Chondrocyte (in vitro differentiated cells): ENCODE data around the gene NAPEPLD. TPM values are rescaled to one million over a fixed set of nuclear protein-coding genes. Genes with fewer than 3 reads are reported as not detected.
"Not testable (repeated sequence)": the region's sequence is repeated elsewhere in the genome, so short reads cannot be mapped to it uniquely, and the experiment has no call there.

Source experiments
- DNase-seq: peaks from one replicate; pipeline ENCODE4 v3.0.0; 2021; ENCODE audit warnings: mixed read lengths, low spot score
- H3K27ac Mint-ChIP-seq: one replicate; pipeline ENCODE4 v1.8.0; 2021; ENCODE audit warnings: mild to moderate bottlenecking, moderate library complexity, mixed read lengths; ENCODE audit not compliant: unreplicated experiment
- H3K27me3 Mint-ChIP-seq: 2 replicates; pipeline ENCODE4 v1.8.0; 2021; ENCODE audit warnings: low read depth, mixed read lengths
- H3K36me3 Mint-ChIP-seq: 2 replicates; pipeline ENCODE4 v1.8.0; 2021; ENCODE audit warnings: low read depth, mixed read lengths
- H3K4me1 Mint-ChIP-seq: 2 replicates; pipeline ENCODE4 v1.8.0; 2021; ENCODE audit warnings: low read depth, mild to moderate bottlenecking, mixed read lengths
- H3K4me3 Mint-ChIP-seq: one replicate; pipeline ENCODE4 v1.8.0; 2021; ENCODE audit warnings: mild to moderate bottlenecking, moderate library complexity, mixed read lengths; ENCODE audit not compliant: unreplicated experiment
- H3K9me3 Mint-ChIP-seq: 2 replicates; pipeline ENCODE4 v1.8.0; 2021; ENCODE audit warnings: low read depth, mixed read lengths
- total RNA-seq: library from RNA; stranded (reverse); gene quantifications from 3 replicates; pipeline ENCODE4 v1.2.1, GENCODE V29; 2021
- TF ChIP-seq, protein P1 (sequence below): fragments of 200-600 bp; sonication (generic); IDR thresholded peaks from 2 replicates; pipeline ENCODE4 v1.5.0; 2021; ENCODE audit warnings: antibody characterized with exemption, mild to moderate bottlenecking, moderate library complexity

Gene NAPEPLD
- total RNA-seq, 1 donor from 2014 or later, result 9.7 TPM

- no peak for DNase-seq
- Mint-ChIP-seq H3K4me1 (peaks cover 35% of the 10 kb centered on the region), H3K9me3 (no peaks in the 10 kb centered on the region), H3K4me3 (peak overlapping the region; percentile 98), H3K36me3 (no peaks in the 10 kb centered on the region), H3K27ac (peak overlapping the region; percentile 96), H3K27me3 (no peaks in the 10 kb centered on the region)
- TF ChIP-seq, protein P1, sequence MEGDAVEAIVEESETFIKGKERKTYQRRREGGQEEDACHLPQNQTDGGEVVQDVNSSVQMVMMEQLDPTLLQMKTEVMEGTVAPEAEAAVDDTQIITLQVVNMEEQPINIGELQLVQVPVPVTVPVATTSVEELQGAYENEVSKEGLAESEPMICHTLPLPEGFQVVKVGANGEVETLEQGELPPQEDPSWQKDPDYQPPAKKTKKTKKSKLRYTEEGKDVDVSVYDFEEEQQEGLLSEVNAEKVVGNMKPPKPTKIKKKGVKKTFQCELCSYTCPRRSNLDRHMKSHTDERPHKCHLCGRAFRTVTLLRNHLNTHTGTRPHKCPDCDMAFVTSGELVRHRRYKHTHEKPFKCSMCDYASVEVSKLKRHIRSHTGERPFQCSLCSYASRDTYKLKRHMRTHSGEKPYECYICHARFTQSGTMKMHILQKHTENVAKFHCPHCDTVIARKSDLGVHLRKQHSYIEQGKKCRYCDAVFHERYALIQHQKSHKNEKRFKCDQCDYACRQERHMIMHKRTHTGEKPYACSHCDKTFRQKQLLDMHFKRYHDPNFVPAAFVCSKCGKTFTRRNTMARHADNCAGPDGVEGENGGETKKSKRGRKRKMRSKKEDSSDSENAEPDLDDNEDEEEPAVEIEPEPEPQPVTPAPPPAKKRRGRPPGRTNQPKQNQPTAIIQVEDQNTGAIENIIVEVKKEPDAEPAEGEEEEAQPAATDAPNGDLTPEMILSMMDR, result no peak
These were observed 537 bp downstream of the NAPEPLD start for GRCh38 chr7:103148131-103148993.

GRCh38 chr7:103144754-103145153 lies 4.1 kb downstream of the NAPEPLD start:
- peaks cover 45% of the 10 kb centered on the region for H3K4me1 Mint-ChIP-seq
- not testable (repeated sequence) for H3K27me3 Mint-ChIP-seq, H3K36me3 Mint-ChIP-seq, H3K4me3 Mint-ChIP-seq, H3K9me3 Mint-ChIP-seq, H3K27ac Mint-ChIP-seq, DNase-seq

- Mint-ChIP-seq H3K27me3 (no peaks in the 10 kb centered on the region), H3K9me3 (no peaks in the 10 kb centered on the region), H3K4me3 (no peak overlapping the region), H3K27ac (no peak overlapping the region), H3K4me1 (peaks cover 46% of the 10 kb centered on the region), H3K36me3 (peaks cover 2% of the 10 kb centered on the region)
- TF ChIP-seq, protein P1, result no peak
- no peak for DNase-seq
These were observed 5.0 kb downstream of the NAPEPLD start for GRCh38 chr7:103143868-103144267.

GRCh38 chr7:103142494-103142893 lies 6.4 kb downstream of the NAPEPLD start:
- TF ChIP-seq, protein P1, result no peak
- Mint-ChIP-seq H3K4me3 (no peak overlapping the region), H3K4me1 (peaks cover 34% of the 10 kb centered on the region), H3K27me3 (no peaks in the 10 kb centered on the region), H3K27ac (peak overlapping the region; percentile 22), H3K36me3 (peaks cover 2% of the 10 kb centered on the region), H3K9me3 (no peaks in the 10 kb centered on the region)
- DNase-seq, result no peak

GRCh38 chr7:103141753-103142404 lies 7.0 kb downstream of the NAPEPLD start:
- peaks cover 2% of the 10 kb centered on the region for H3K36me3 Mint-ChIP-seq
- DNase-seq, result no peak
- H3K9me3 Mint-ChIP-seq, result no peaks in the 10 kb centered on the region
- H3K27me3 Mint-ChIP-seq, result no peaks in the 10 kb centered on the region
- H3K27ac Mint-ChIP-seq, result no peak overlapping the region
- H3K4me1 Mint-ChIP-seq, result peaks cover 28% of the 10 kb centered on the region
- no peak overlapping the region for H3K4me3 Mint-ChIP-seq
- TF ChIP-seq, protein P1, result no peak
